RWPE1 (cell line): ENCODE measurements around the gene PLCB1.

Experiments used
- CTCF ChIA-PET: fragments of 350-600 bp; sonication (Branson Sonifier 250); formaldehyde crosslinking; extraction: SDS; loops from one replicate; lab custom pipeline; 2021; lab: Yijun Ruan, JAX
- POLR2A ChIA-PET: fragments of 400-600 bp; formaldehyde crosslinking; extraction: SDS; loops from one replicate; lab custom pipeline; 2020; ENCODE audit warnings: antibody characterized with exemption; ENCODE audit not compliant: low non-redundant PET; lab: Yijun Ruan, JAX
- DNase-seq: peaks from one replicate; pipeline ENCODE4 v3.0.0; 2012; ENCODE audit warnings: low spot score
- H3K27ac ChIP-seq: fragments of 450-650 bp; 2 replicates; pipeline ENCODE4 v1.5.1; 2017
- CTCF ChIP-seq: fragments of 450-650 bp; conservative IDR thresholded peaks from 2 replicates; pipeline ENCODE4 v1.5.1; 2017; ENCODE audit warnings: low read depth, mild to moderate bottlenecking

The PLCB1 gene

DNA sequence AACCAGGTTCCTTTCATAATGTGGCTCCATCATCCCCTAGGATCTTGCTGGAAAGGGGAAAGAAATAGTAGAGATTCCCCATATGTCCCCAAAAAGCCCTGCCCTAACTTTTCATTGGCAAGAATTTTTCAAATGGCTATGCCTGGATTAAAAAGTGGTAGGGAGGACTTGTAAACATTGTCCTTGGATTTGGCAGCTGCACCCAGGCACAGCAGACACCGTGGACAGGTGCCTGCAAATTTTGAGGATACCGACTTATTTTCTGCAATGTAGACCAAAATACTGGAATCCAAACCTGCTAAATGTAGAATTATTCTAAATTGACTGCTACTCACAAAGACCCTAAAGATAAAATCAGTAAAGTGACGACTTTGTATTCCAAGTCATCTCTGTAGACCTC, 733.6 kb downstream of the PLCB1 start:
- POLR2A ChIA-PET, result no interaction called here
- CTCF ChIA-PET, result interaction anchor here (1.5 kb wide), 1 partner anchor 12 kb away, joined by 5 read pairs; no protein-coding TSS in a partner anchor
- no peak overlapping the region for H3K27ac ChIP-seq
- DNase-seq, result no peak
- TF ChIP-seq CTCF, result no peak

GRCh38 chr20:8867038-8867740, 735.1 kb downstream of the PLCB1 start:
- ChIA-PET CTCF (interaction anchor here (1.5 kb wide), 1 partner anchor 13 kb away, joined by 5 read pairs; no protein-coding TSS in a partner anchor), POLR2A (no interaction called here)
- no peak for TF ChIP-seq CTCF
- H3K27ac ChIP-seq, result no peak overlapping the region
- DNase-seq, result no peak

DNA sequence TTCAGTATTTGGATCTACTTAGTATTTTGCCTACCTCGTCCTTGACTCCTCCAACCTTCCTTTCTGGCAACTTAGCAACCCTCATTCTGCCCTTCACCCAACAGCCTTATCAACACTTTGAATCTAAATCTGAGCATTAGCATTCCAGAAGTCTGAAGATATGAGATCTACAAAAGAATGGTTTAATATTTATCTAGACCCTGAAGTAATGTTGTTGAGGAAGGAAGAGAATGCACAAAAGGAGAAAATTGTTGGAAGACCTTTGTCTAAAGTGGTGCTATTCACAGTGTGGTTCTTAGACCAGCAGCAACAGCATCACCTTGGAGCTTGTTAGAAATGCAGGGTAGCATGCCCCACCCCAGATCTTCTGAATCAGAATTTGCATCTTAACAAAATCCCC, 738.6 kb downstream of the PLCB1 start:
- no peak for DNase-seq
- no peak for TF ChIP-seq CTCF
- no peak overlapping the region for H3K27ac ChIP-seq
- POLR2A ChIA-PET, result no interaction called here
- CTCF ChIA-PET, result no interaction called here

DNA sequence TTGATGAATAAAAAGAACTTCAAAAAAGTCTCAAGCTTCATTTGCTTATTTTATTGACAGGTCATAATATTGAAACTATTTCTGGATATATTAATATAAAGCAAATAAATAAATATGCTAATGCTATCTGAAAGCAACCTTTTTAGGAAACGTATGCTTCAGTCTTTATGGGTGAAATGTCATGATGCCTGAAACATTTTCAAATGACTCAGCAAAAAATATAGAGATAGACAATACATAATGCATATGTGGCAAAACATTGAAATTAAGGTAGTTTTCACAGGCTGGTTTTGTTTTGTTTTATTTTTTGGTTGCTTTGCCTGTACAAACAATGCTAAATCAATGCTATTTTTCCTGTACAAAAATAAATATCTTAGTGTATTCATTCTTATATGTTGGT, 742.4 kb downstream of the PLCB1 start:
- no peak overlapping the region for H3K27ac ChIP-seq
- no peak for TF ChIP-seq CTCF
- DNase-seq, result no peak
- POLR2A ChIA-PET, result no interaction called here
- CTCF ChIA-PET, result no interaction called here

DNA sequence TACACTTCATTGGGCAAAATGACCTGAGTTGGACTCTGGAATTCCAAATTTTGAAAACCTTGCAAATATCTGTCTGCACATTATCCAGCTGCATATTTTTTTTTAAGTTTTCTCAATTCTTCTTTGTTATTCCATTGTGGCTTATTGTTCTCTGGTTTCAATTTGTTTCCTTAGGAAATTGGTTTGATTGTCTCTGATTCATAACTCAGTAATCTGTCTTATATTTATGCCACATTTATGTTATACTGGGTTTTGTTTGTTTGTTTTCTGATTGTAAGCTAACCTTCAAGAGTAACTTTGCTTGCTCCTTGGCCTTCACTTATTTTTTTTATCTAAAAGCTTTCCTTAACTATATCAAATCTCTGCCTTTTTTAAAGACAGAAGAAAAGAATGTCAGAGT, 743.5 kb downstream of the PLCB1 start:
- no peak for DNase-seq
- no peak overlapping the region for H3K27ac ChIP-seq
- TF ChIP-seq CTCF, result no peak
- ChIA-PET POLR2A (no interaction called here), CTCF (no interaction called here)

- POLR2A ChIA-PET, result no interaction called here
- CTCF ChIA-PET, result no interaction called here
- no peak for TF ChIP-seq CTCF
- H3K27ac ChIP-seq, result no peak overlapping the region
- no peak for DNase-seq
These were observed 744.3 kb downstream of the PLCB1 start for GRCh38 chr20:8876366-8876765.
